Renal cortex interstitium (tissue), 11 donors: ENCODE data around the gene ABCC1. TPM values are rescaled to one million over a fixed set of nuclear protein-coding genes. Genes with fewer than 3 reads are reported as not detected.
"Not testable (repeated sequence)": the region's sequence is repeated elsewhere in the genome, so short reads cannot be mapped to it uniquely, and the experiment has no call there.

Experiments used
- DNase-seq, 11 donors: peaks; one replicate each; pipeline ENCODE4 v3.0.0-alpha.2; 2013; ENCODE audit warnings: low read depth in 9 of 11, low spot score in 4 of 11; ENCODE audit errors: extremely low read depth in 1 of 11
- polyA plus RNA-seq, 3 donors: library from polyadenylated mRNA; unstranded; fragments of 120-200 nt; gene quantifications; one replicate each; pipeline ENCODE4 v1.2.1, GENCODE V29; 2013; ENCODE audit not compliant: insufficient read length in 3 of 3

The ABCC1 gene
- polyA plus RNA-seq, 3 donors = 24.7 to 35.0 (median 25.4) TPM

DNA sequence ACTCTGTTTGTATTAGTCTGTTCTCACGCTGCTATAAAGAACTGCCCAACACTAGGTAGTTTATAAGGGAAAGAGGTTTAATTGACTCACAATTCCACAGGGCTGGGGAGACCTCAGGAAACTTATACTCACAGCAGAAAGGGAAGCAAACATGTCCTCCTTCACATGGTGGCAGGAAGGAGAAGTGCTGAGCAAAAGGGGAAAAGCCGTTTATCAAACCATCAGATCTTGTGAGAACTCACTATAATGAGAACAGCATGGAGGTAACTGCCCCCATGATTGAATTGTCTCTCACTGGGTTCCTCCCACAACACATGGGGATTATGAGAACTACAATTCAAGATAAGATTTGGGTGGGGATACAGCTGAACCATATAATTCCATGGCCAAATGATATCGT, 30.9 kb downstream of the ABCC1 start:
- no peak for DNase-seq

DNA sequence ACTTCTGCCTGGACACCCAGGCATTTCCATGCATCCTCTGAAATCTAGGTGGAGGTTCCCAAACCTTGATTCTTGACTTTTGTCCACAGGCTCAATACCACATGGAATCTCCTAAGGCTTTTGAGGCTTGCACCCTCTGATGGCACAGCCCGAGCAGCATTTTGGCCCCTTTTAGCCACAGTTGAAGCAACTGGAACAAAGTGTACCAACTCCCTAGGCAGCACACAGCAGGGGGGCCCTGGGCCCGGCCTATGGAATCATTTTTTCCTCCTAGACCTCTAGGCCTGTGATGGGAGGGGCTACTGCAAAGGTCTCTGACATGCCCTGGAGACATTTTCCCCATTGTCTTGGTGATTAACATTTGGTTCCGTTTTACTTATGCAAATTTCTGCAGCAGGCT, 32.0 kb downstream of the ABCC1 start:
- DNase-seq = no peak

DNA sequence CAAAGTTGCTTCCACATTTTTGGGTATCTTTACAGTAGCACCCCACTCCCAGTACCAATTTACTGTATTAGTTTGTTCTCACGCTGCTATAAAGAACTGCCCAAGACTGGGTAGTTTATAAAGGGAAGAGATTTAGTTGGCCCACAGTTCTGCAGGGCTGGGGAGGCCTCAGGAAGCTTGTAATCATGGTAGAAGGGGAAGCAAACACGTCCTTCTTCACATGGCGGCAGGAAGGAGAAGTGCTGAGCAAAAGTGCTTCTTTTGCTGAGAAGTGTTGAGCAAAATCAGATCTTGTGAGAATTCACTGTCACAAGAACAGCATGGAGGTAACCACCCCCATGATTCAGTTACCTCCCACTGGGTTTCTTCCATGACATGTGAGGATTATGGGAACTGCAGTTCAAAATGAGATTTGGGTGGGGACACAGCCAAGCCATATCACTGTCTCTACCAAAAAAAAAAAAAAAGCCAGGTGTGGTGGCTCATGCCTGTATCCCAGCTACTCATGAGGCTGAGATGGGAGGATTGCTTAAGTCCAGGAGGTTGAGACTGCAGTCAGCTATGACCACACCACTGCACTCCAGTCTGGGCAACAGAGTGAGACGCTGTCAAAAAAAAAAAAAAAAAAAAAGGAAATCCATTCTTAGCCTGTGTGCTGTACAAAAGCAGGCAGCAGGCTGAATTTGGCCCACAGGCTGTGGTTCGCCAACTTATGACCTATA, 32.9 kb downstream of the ABCC1 start:
- DNase-seq = not testable (repeated sequence)

DNA sequence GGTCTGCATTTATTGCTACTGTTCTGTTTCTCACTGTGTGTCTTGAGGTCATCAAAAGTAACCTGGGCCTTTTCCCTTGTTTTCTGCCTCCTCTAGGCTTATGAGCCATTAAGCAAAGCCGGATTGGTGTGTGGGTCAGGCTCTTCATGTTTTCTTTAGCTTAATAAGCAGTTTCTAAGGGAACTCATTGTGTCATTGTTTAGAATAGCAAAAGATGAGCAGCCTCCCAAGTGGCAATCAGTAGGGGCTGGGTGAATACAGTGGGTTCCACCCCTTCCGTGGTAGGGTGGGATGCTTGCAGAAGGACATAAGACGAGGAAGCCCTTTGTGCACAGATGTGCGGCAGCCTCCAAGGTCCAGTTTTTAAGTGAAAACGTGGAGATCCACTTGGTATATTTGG, 34.5 kb downstream of the ABCC1 start:
- DNase-seq = no peak

DNA sequence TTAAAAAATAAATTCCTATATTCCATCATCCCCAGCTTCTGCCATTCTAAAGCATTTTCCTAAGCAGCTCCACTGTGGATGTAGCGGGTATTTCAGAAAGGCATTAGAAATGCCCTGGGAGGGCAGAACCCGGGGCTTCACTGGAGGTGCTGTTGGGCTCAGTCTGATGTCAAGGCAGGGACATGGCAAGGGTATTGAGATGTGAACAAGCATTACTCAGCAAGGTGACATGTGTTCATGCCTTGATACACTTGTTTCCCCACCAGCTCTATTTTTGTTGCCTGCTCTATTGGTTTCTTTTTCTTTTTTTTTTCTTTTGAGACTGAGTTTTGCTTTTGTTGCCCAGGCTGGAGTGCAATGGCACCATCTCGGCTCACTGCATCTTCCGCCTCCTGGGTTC, 35.7 kb downstream of the ABCC1 start:
- DNase-seq = no peak

DNA sequence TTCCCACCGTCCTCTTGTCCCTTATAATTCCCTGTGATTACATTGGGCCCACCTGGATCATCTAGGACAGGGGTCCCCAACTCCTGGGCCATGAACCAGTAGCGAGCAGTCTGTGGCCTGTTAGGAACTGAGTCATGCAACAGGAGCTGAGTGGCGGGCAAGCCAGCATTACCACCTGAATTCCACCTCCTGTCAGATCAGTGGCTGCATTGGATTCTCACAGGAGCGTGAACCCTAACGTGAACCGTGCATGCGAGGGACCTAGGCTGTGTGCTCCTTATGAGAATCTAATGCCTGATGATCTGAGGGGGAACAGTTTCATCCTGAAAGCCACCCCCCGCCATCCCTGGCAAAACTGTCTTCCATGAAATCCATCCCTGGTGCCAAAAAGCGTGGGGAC, 36.8 kb downstream of the ABCC1 start:
- DNase-seq = no peak

DNA sequence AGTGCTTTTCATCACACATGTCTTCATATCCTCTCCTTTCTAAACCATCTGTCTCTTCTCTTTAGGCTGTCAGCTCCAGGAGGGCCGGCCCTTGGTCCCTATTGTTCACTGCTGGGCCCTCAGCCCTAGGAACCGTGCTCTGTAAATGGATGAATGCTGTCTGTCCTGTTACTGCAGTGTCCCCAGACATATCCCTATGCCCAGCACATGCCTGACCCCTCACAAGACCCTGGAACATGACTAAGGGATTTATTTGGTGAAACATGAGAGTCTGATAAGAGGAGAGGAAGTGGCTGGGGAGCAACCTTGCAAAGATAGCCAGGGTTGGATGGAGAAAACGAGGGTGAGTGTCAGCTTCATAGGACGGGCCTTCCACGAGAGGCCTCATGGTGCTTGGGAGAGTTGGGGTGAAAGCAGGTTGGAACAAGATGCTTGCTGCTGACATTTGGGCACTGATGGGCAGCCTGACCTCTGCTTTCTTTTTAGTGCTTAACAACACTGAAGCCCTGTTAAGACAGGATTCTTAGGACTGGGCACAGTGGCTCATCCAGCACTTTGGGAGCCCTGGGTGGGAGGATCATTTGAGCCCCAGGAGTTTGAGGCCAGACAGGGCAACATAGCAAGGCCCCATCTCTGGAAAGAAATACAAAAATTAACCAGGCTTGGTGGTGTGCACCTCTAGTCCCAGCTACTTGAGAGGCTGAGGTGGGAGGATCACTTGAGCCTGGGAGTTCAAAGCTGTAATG, 39.0 kb downstream of the ABCC1 start:
- DNase-seq = no peak

DNA sequence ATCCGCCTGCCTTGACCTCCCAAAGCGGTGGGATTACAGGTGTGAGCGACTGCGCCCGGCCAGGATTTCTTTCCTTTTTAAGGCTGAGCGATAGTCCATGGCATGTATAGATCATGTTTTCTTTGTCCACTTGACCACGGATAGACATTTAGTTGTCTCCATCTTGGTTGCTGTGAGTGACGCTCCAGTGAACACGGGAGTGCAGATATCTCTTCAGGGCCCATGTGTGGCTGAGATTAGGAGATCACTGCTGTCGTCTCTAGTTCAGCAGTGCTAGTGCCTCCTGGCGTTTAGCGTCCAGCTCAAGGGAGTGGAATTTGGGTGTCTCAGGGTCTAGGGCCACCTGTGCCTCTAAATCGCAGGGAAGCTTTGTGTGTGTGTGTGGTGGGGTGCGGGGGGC, 41.5 kb downstream of the ABCC1 start:
- DNase-seq = no peak

DNA sequence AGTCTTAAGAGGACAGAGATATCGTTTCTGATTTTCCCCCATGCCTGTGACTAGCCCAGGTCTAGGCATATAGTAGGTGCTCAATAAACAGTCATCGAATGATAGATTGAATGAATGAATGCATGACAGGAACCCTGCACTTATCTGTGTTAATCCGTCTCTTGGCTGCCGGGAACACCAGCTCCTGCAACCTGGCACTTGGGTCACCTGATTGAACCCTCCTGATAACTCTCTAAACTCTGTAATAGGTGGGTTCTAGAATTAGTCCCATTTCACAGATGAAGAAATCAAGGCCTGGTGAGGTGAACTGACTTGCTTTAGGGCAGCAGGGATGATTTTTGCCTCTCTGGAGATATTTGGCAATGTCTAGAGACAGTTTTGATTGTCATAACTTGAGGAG, 43.7 kb downstream of the ABCC1 start:
- no peak for DNase-seq

DNA sequence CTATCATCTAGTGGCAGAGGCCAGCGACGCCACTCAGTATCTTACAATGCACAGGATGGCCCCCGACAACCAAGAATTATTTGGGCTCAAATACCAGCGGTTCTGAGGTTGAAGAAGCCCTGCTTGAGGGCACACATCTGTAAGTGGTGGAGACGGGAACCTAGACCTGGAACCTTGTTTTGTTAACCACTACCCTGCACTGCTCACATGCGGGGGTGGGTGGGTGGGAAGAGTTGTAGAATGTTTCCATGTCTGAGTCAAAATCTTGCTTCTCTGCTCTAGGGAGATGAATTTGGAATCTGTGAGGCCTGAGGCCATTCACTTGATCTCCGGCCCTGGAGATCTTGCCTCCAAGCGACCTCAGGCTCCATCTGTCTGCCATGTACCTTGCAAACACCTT, 44.1 kb downstream of the ABCC1 start:
- DNase-seq = no peak

DNA sequence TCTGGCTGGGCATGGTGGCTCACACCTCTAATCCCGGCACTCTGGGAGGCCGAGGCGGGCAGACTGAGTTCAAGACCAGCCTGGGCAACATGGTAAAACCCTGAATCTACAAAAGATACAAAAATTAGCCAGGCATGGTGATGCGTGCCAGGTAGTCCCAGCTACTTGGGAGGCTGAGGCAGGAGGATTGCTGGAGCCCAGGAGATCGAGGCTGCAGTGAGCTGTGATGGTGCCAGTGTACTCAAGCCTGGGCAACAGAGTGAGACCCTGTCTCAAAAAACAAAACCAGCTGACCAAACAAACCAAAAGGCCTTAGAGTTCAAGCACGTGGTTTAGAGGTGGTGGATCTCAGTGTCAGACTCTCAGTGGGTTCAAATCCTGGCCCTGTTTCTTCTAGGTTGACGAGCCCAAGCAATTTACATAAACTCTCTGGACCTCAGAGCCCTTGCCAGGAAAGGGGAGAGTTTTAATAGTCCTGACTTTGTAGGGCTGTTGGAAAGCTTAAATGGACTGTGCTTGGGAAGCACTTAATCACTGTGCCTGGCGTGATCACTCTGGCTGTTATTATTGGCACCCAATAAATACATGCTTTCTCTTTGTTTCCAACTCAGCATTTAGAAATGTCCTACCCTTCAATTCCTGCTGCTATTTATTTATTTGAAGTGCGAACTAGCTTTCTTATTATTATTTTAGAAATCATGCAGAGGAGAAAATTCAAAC, 44.7 kb downstream of the ABCC1 start:
- no peak for DNase-seq

DNA sequence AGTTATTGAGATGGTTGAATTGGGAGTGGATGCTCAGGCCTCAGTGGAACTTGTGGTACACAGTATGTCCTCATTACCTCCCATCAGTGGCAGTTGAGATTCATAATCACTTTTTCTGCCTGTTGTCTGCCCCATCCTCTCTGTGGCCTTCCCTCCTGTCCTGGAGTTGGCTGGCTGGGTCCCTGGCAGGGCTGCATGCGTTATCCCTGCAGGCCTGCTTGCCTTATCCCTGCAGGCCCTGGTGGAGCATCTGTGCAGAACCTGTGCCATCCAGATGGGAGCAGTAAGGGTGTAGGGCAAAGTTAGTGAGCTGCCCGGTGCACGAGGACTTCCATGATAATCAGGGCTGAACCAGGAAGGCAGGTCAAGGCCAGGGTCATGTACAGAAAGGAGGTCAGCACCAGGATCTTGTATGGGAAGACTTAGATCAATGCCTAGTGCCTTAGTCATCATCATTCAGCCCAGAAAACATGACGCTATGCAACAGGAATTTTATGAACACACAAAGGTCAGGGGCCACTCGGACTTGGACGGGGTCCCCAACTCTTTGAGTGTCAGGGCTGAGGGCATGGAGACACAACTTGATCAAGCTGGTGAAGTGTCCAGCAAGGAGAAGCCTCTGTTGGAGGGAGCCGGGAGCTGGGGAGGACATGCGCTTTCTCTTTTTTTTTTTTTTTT, 47.2 kb downstream of the ABCC1 start:
- no peak for DNase-seq

DNA sequence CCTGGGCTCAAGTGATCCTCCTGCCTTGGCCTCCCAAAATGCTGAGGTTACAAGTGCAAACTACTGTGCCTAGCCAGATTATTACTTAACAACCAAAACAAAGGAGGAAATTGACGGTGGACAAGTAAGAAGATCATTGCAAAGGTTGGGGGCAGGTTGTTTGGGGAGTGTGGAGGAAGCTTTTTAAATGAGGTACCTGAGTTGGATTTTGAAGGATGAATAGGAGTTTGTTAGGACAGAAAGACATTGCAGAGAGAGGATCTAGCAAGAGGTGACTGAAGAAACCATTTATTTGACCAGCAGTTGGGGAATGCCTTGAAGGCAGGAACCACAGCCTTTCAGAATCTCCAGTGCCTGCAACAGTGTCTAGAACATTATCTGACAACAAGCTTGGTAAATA, 51.3 kb downstream of the ABCC1 start:
- DNase-seq = no peak

DNA sequence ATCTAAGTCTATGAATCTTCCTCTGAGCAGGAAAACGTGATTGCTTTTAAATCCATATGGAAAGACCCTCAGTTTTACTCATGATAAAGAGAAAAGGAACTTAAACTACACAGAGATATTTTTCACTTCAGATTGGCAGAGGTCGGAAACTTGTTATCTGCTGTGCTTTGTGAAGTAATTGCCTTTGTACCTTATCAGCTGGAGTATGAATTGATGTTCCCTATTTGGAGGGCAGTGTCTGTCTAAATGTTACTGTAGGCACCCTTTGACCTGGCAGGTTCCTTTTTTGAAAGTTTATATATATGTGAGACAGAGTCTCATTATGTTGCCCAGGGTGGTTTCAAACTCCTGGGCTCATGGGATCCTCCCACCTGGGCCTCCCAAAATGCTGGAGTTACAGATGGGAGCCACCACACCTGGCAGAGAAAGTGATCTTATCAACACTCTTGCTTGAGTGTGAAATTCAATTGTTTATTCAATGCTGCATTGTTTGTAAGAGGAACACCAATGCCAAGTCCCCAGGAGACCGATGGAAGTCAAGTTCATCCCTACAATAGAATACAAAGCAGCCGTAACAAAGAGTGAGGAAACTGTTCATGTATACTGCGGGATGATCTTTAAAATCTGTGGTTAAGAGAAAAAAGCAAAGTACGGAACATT, 52.3 kb downstream of the ABCC1 start:
- DNase-seq = no peak

DNA sequence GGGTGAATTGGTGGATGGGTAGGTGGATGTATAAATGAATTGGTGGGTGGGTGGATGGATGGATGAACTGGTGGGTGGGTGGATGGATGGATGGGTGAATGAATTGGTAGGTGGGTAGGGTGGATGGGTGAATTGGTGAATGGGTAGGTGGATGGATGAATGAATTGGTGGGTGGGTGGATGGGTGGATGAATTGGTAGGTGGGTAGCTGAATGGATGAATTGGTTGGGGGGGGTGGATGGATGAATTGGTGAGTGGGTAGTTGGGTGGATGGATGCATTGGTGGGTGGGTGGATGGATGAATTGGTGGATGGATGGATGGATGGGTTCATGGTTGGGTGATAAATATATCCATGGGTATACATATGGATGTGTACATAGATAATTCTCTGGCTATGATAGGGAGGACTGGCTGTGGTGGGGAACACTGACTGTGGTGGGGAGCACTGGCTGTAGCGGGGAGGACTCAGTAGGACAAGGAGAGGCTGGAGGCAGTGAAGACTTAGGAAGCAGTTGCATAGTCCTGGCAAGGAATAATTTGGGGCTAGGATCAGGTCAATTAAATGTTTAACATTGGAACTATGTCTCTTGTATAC, 54.4 kb downstream of the ABCC1 start:
- DNase-seq = no peak

DNA sequence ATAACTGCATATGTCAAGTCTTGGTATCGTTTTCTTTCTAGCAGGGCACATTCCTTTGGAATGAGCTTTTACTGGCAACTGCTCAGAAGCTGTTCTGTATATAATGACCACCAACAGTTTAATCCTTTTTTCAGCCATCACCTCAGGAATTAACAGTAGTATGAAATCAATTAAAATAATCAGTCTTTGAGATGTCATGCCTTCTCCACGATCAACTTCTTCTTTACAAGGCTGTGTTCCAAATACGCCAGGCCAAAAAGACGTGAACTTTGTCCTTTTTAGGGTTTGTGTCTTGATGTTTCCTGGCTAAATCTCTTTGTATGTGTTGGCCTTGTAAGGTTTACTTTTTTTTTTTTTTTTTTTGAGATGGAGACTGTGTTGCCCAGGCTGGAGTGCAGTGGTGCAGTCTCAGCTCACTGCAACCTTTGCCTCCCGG, 54.9 kb downstream of the ABCC1 start:
- DNase-seq = no peak

DNA sequence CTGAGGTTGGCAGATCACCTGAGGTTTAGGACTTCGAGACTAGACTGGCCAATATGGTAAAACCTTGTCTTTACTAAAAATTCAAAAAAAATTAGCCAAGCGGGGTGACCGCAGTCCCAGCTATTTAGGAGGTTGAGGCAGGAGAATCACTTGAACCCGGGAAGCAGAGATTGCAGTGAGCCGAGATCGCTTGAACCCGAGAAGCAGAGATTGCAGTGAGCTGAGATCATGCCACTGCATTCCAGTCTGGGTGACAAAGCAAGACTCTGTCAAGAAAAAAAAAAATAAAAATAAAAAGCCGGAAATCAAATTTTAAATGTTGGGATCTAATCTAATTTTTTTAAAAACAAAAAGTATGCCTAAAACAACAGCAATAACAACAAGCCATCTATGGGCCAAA, 56.3 kb downstream of the ABCC1 start:
- no peak for DNase-seq

DNA sequence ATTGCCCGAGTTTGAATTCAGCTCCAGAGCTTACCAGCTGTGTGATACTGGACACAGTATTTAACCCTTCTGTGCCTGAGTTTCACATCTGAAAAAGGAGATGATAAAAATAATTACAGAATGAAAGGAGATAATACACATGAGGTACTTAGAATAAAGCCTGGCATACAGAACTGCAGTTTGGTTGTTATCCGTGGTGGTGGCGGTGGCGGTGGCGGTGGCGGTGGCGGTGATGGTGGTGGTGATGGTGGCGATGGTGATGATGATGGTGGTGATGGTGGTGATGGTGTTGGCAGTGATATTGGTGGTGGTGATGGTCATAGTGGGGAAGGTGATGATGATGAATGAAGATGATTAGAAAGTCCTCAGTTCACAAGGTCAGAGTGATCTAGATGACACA, 57.2 kb downstream of the ABCC1 start:
- DNase-seq = no peak

DNA sequence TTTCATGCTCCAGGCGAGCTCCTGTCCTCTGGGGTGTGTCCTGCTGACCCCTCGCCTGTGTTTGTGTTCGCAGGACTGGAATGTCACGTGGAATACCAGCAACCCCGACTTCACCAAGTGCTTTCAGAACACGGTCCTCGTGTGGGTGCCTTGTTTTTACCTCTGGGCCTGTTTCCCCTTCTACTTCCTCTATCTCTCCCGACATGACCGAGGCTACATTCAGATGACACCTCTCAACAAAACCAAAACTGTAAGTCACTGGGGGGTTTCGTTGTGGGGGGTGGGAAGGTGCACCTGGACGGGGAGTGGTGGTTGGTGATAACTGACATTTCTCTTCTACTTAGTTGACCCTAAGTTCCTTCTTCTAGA, 58.3 kb downstream of the ABCC1 start:
- no peak for DNase-seq
